Calu3 (cell line): ENCODE data around the gene ZNF511. TPM values are rescaled to one million over a fixed set of nuclear protein-coding genes. Genes with fewer than 3 reads are reported as not detected.

Experiments used
- BruUV-seq: library from RNA; stranded (reverse); fragments of 400-500 nt; replicated peaks from 2 replicates; lab custom pipeline; 2021; lab: Mats Ljungman, UMichigan
- CTCF ChIA-PET: fragments of 300-600 bp; sonication (Branson Sonifier 250); formaldehyde crosslinking; loops from one replicate; lab custom pipeline; 2022; ENCODE audit warnings: antibody characterized with exemption; lab: Charles Lee
- DNase-seq: peaks from one replicate; pipeline ENCODE4 v3.0.0; 2022
- H3K27ac Mint-ChIP-seq: one replicate; pipeline ENCODE4 v1.8.0; 2022; ENCODE audit warnings: mixed read lengths; ENCODE audit not compliant: unreplicated experiment
- H3K27me3 Mint-ChIP-seq: one replicate; pipeline ENCODE4 v1.8.0; 2022; ENCODE audit warnings: mixed read lengths; ENCODE audit not compliant: unreplicated experiment
- H3K36me3 Mint-ChIP-seq: one replicate; pipeline ENCODE4 v1.8.0; 2022; ENCODE audit warnings: mild to moderate bottlenecking, moderate library complexity, mixed read lengths; ENCODE audit not compliant: insufficient read depth, unreplicated experiment
- H3K4me1 Mint-ChIP-seq: one replicate; pipeline ENCODE4 v1.8.0; 2022; ENCODE audit warnings: mild to moderate bottlenecking, low read depth, mixed read lengths; ENCODE audit not compliant: unreplicated experiment
- H3K4me3 Mint-ChIP-seq: one replicate; pipeline ENCODE4 v1.8.0; 2022; ENCODE audit warnings: mild to moderate bottlenecking, low read depth, moderate library complexity, mixed read lengths; ENCODE audit not compliant: unreplicated experiment
- H3K9me3 Mint-ChIP-seq: one replicate; pipeline ENCODE4 v1.8.0; 2022; ENCODE audit warnings: low read depth, mixed read lengths; ENCODE audit not compliant: unreplicated experiment
- CTCF ChIP-seq: fragments of 200-600 bp; IDR thresholded peaks from one replicate; pipeline ENCODE4 v1.8.0; 2022; ENCODE audit warnings: antibody characterized with exemption; ENCODE audit not compliant: unreplicated experiment
- intact Hi-C: fragments of 100-400 bp; cut with micrococcal nuclease; formaldehyde crosslinking; loops from one replicate; pipeline ENCODE4 v1.10.0; 2022; ENCODE audit not compliant: unreplicated experiment
- total RNA-seq: library from RNA; stranded (reverse); gene quantifications from 2 replicates; pipeline ENCODE4 v1.2.3, GENCODE V29; 2022

The ZNF511 gene
- total RNA-seq, 1 experiment from 2014 or later = 24.0 TPM

- H3K4me1 Mint-ChIP-seq = no peaks in the 10 kb centered on the region
- no peak for TF ChIP-seq CTCF
- no peak for DNase-seq
- H3K9me3 Mint-ChIP-seq = no peaks in the 10 kb centered on the region
- H3K27me3 Mint-ChIP-seq = no peaks in the 10 kb centered on the region
- H3K27ac Mint-ChIP-seq = no peak overlapping the region
- CTCF ChIA-PET = no interaction called here
- intact Hi-C loops = no loop called here
- H3K36me3 Mint-ChIP-seq = peaks cover 15% of the 10 kb centered on the region
- no peak overlapping the region for H3K4me3 Mint-ChIP-seq
- no TSS peak for BruUV-seq
These were observed 4.5 kb downstream of the ZNF511 start for GRCh38 chr10:133313192-133313591.

GRCh38 chr10:133314911-133315310 is 6.2 kb downstream of the ZNF511 start:
- peaks cover 11% of the 10 kb centered on the region for H3K4me1 Mint-ChIP-seq
- no TSS peak for BruUV-seq
- no peak for DNase-seq
- H3K4me3 Mint-ChIP-seq = no peak overlapping the region
- peaks cover 14% of the 10 kb centered on the region for H3K27me3 Mint-ChIP-seq
- H3K36me3 Mint-ChIP-seq = peaks cover 13% of the 10 kb centered on the region
- H3K27ac Mint-ChIP-seq = no peak overlapping the region
- intact Hi-C loops = no loop called here
- CTCF ChIA-PET = interaction anchor here (0.6 kb wide), 1 partner anchor 9 kb away, joined by 3 read pairs; no protein-coding TSS in a partner anchor
- no peaks in the 10 kb centered on the region for H3K9me3 Mint-ChIP-seq
- TF ChIP-seq CTCF = no peak

GRCh38 chr10:133315847-133316246 is 7.1 kb downstream of the ZNF511 start:
- no peak for TF ChIP-seq CTCF
- Mint-ChIP-seq H3K4me3 (no peak overlapping the region), H3K27ac (no peak overlapping the region), H3K9me3 (peaks cover 4% of the 10 kb centered on the region), H3K36me3 (peaks cover 11% of the 10 kb centered on the region), H3K27me3 (peaks cover 23% of the 10 kb centered on the region), H3K4me1 (peaks cover 11% of the 10 kb centered on the region)
- CTCF ChIA-PET = no interaction called here
- intact Hi-C loops = no loop called here
- no TSS peak for BruUV-seq
- DNase-seq = no peak

- no TSS peak for BruUV-seq
- peaks cover 11% of the 10 kb centered on the region for H3K36me3 Mint-ChIP-seq
- no peak overlapping the region for H3K4me3 Mint-ChIP-seq
- peaks cover 23% of the 10 kb centered on the region for H3K27me3 Mint-ChIP-seq
- CTCF ChIA-PET = no interaction called here
- intact Hi-C loops = no loop called here
- H3K4me1 Mint-ChIP-seq = peaks cover 11% of the 10 kb centered on the region
- DNase-seq = no peak
- no peak overlapping the region for H3K27ac Mint-ChIP-seq
- no peak for TF ChIP-seq CTCF
- peaks cover 4% of the 10 kb centered on the region for H3K9me3 Mint-ChIP-seq
These were observed 7.6 kb downstream of the ZNF511 start for GRCh38 chr10:133316266-133316665.
